ENCODE results near the gene SPATA1.
A peak's percentile ranks its signal among the peaks of the same experiment; 100 is the strongest.

The SPATA1 gene

GRCh38 chr1:84598418-84598817 is 92.2 kb downstream of the SPATA1 start:
- DNase-seq: no peak

- DNase-seq: peak; percentile 22
Measured at GRCh38 chr1:84598846-84599741, 92.9 kb downstream of the SPATA1 start.

GRCh38 chr1:84600796-84601195 is 94.6 kb downstream of the SPATA1 start:
- no peak for DNase-seq

GRCh38 chr1:84603223-84603622 is 97.0 kb downstream of the SPATA1 start:
- DNase-seq: no peak

- DNase-seq: peak; percentile 18
Measured at GRCh38 chr1:84603941-84604830, 98.0 kb downstream of the SPATA1 start.

GRCh38 chr1:84605157-84605556 is 99.0 kb downstream of the SPATA1 start:
- DNase-seq: no peak

- no peak for DNase-seq
Measured at GRCh38 chr1:84606977-84607376, 100.8 kb downstream of the SPATA1 start.

- DNase-seq: no peak
Measured at GRCh38 chr1:84611091-84611490, 104.9 kb downstream of the SPATA1 start.

GRCh38 chr1:84611796-84612195 is 105.6 kb downstream of the SPATA1 start:
- no peak for DNase-seq

- no peak for DNase-seq
Measured at GRCh38 chr1:84613026-84613425, 106.8 kb downstream of the SPATA1 start.

GRCh38 chr1:84613887-84614286 is 107.7 kb downstream of the SPATA1 start:
- DNase-seq: no peak

GRCh38 chr1:84615790-84616189 is 109.6 kb downstream of the SPATA1 start:
- no peak for DNase-seq

Data from OCI-M1 (cell line).